Astrocyte of the cerebellum (primary cell): Measurements from ENCODE around the gene NDUFS3.

Source experiments
- DNase-seq: peaks from one replicate; pipeline ENCODE4 v3.0.0-alpha.2; 2011; ENCODE audit warnings: low read depth
- H3K4me3 ChIP-seq: 2 replicates; pipeline ENCODE4 v1.5.1; 2011; ENCODE audit warnings: mild to moderate bottlenecking, low read depth, low read length, moderate library complexity
- in situ Hi-C: cut with HindIII; loops from 2 replicates; pipeline ENCODE4 v1.10.0; 2017; ENCODE audit warnings: low sequenced_read_pairs
- TF ChIP-seq, protein P1 (sequence below): IDR thresholded peaks from 2 replicates; pipeline ENCODE4 v1.5.1; 2012; ENCODE audit warnings: low read length, low read depth, moderate library complexity, mild to moderate bottlenecking; ENCODE audit errors: missing control alignments

NDUFS3 gene

DNA sequence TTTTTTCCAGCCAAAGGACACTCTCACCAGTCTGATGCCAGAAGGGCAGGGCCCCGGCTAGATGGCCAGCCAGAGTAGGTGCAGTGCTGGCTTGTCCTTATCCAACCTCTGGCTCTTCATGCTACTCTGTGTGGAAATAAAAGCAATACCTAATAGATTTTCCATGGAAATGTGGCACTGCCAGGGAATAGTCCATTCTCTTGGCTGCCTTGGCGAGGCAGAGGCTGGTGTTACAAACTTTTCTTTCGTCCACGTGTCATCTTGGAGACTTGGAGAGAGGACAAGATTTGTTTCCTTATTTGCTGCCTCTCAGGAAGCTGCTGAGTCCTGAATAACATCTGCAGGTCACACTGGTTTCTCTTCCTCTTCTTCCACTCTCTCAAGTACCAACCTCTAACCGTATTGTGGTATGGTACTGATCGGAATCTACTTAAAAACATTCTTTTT, 32.5 kb downstream of the NDUFS3 start:
- in situ Hi-C loops: loop anchor here (5.0 kb wide), 1 partner anchor 34 kb away; the partner anchor contains the start of genes KBTBD4 and NDUFS3
- TF ChIP-seq, protein P1, sequence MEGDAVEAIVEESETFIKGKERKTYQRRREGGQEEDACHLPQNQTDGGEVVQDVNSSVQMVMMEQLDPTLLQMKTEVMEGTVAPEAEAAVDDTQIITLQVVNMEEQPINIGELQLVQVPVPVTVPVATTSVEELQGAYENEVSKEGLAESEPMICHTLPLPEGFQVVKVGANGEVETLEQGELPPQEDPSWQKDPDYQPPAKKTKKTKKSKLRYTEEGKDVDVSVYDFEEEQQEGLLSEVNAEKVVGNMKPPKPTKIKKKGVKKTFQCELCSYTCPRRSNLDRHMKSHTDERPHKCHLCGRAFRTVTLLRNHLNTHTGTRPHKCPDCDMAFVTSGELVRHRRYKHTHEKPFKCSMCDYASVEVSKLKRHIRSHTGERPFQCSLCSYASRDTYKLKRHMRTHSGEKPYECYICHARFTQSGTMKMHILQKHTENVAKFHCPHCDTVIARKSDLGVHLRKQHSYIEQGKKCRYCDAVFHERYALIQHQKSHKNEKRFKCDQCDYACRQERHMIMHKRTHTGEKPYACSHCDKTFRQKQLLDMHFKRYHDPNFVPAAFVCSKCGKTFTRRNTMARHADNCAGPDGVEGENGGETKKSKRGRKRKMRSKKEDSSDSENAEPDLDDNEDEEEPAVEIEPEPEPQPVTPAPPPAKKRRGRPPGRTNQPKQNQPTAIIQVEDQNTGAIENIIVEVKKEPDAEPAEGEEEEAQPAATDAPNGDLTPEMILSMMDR: no peak
- H3K4me3 ChIP-seq: no peak overlapping the region
- no peak for DNase-seq

DNA sequence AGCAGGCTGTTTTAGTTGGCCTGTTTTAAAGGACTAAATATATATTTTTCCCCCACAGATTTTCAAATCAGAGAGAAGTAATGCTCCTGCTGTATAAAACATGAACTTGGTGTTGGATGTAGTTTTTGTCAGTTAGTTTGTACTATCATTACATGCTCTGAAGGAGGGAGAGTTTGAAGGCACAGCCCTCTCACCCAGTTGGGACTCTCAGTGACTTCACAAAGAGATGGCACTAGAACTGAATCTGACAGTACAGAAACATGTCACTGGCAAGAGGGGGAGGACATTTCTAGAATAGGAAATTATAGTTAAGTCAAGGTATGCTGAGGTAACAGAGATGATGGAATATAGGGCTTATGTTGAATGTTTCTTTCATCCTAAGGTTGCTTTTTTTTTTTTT, 36.4 kb downstream of the NDUFS3 start:
- TF ChIP-seq, protein P1: no peak
- no peak for DNase-seq
- H3K4me3 ChIP-seq: no peak overlapping the region
- in situ Hi-C loops: no loop called here

DNA sequence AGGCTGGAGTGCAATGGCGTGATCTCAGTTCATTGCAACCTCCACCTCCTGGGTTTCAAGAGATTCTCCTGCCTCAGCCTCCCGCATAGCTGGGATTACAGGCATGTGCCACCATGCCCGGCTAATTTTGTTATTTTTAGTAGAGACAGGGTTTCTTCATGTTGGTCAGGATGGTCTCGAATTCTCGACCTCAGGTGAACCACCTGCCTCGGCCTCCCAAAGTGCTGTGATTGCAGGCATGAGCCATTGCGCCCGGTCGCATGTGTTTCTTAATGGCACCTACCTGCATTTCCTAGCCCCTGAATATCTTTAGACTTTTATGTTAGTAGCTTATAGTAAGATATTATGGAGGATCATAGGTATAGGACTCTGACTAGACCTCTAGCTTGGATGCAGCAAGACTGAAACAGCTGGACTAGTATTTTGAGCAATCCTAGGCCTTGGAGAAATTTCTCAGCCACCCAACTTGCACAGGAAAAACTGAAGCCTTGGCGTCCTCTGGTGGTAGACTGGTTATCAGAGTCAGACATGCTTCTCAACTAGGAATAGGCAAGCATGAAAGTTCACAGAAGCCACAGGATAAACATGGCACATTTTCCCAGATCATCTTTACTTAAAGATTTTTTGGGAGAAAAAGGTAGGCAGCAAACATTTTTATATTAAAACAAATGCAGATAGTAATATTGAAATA, 38.0 kb downstream of the NDUFS3 start:
- DNase-seq: peak; percentile 72
- TF ChIP-seq, protein P1: peak; percentile 98
- in situ Hi-C loops: no loop called here
- no peak overlapping the region for H3K4me3 ChIP-seq

DNA sequence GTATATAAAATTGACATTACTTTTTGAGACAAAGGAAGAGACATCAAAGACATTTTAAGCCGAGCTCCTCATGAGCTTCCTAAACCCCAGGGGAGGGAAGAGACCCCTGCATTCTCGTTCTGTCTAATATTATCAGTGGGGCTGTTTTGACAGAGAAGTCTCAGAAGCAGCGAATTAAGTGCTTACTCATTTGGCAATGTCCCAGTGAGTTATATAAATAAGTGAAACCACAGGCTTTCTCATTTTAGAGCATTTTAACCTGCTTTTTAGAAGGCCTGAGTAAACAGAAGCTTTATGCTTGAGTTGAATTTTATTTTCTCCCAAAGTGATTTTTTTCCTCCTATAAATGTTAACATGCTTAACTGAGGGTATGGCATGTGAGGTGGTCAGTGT, 38.5 kb downstream of the NDUFS3 start:
- H3K4me3 ChIP-seq: no peak overlapping the region
- DNase-seq: peak; percentile 64
- TF ChIP-seq, protein P1: no peak
- in situ Hi-C loops: no loop called here

DNA sequence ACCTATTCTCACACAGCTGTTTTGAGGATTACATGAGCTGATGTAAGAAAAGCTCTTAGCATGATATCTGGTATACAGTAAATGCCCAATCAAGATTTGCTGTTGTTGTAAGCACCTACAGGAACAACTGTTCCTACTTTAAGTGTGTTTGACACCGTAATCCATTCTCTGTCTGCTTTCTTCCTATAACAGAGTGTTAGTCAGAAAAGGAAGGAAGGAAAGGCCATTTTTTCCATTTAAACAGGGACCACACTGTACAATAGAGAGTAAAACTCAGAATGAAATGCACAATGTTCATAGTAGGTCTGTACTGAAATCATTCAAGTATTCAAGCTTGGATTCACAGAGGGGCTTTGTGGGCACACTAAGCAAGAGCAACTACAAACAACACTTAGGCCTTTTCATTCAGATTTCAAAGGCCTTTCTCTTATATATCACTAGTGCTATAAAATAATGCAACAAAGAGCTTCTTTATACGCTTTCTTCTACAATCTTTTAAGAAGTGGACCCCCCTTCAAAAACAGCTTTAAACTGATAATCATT, 42.0 kb downstream of the NDUFS3 start:
- no peak for DNase-seq
- in situ Hi-C loops: no loop called here
- H3K4me3 ChIP-seq: no peak overlapping the region
- TF ChIP-seq, protein P1: no peak

DNA sequence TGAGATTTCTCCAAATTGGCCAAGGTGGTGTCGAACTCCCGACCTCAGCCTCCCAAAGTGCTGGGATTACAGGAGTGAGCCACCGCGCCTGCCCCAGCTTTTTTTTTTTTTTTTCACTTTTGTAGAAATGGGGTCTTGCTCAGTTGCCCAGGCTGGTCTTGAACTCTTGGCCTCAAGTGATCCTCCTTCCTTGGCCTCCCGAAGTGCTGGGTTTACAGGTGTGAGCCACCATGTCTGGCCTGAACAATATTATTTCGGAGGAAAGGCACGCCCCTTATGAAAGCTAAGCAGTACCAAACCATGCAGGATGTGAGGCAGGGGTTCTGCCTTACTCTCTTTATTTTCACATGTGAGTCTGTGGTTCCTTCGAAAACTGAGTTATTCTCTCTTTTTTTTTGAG, 47.4 kb downstream of the NDUFS3 start:
- no peak for DNase-seq
- H3K4me3 ChIP-seq: no peak overlapping the region
- in situ Hi-C loops: no loop called here
- TF ChIP-seq, protein P1: no peak
